ENCODE results near the gene GPR63.

Gene GPR63

DNA sequence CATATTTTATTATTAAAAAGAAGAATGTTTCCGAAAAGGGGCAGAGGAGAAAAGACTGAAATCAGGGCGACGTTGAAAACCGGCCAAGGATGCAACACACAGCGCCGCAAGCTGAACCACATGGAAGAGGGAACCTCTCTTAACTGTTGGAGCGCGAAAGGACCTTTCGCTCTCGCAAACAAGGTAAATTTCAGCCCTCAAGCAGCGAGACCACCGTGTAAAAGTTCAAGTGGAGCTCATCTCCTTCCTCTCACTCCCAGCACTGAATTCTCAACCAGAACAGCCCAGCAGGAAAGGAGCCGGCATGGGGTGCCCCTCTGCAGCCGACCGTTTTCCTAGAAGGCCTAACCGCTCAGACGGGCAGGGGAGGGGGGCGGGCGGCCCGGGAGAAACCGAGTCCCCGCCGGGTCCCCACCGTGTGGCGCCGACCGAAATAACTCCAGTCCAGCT, 621 bp downstream of the GPR63 start:
- no peak for DNase-seq (ENCODE audit: extremely low read depth, insufficient read length)
- no peaks in the 10 kb centered on the region for H3K36me3 ChIP-seq (ENCODE audit: control insufficient read depth, insufficient read depth, low read length)
- H3K4me3 ChIP-seq (replicated peaks; ENCODE audit: low read depth, low read length) = peak overlapping the region; percentile 91
- H3K27me3 ChIP-seq (replicated peaks; ENCODE audit: control insufficient read depth, insufficient read depth, low read length) = no peaks in the 10 kb centered on the region
- no peak for TF ChIP-seq CTCF (IDR thresholded peaks at IDR 0.05; ENCODE audit: insufficient read depth, low read length, poor library complexity, severe bottlenecking)

DNA sequence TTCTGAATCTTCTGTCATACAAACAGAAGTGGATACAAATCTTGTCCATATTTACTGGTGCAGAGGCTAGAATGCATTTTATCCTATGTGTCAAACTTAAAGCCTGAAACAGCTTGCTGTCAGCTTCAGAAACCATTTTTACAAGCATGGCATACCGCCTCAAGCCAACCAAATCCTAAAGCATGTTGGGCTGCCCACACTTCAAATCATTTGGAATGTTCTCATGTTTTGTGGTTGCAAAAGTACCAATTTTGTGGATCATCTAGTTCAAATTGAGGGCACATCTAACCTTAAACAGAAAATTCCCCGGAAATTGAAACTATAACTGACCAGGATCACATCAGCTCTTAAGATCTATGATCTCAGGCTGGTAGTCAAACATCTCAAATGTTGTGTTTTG, 3.2 kb downstream of the GPR63 start:
- no peak for DNase-seq (ENCODE audit: extremely low read depth, insufficient read length)
- Histone ChIP-seq H3K27me3 (replicated peaks; ENCODE audit: control insufficient read depth, insufficient read depth, low read length) (no peaks in the 10 kb centered on the region), H3K36me3 (ENCODE audit: control insufficient read depth, insufficient read depth, low read length) (no peaks in the 10 kb centered on the region), H3K4me3 (replicated peaks; ENCODE audit: low read depth, low read length) (no peak overlapping the region)
- TF ChIP-seq CTCF (IDR thresholded peaks at IDR 0.05; ENCODE audit: insufficient read depth, low read length, poor library complexity, severe bottlenecking) = no peak

GRCh38 chr6:96832780-96833179, 4.5 kb downstream of the GPR63 start:
- no peak for DNase-seq (ENCODE audit: extremely low read depth, insufficient read length)
- TF ChIP-seq CTCF (IDR thresholded peaks at IDR 0.05; ENCODE audit: insufficient read depth, low read length, poor library complexity, severe bottlenecking) = no peak
- H3K27me3 ChIP-seq (replicated peaks; ENCODE audit: control insufficient read depth, insufficient read depth, low read length) = no peaks in the 10 kb centered on the region
- H3K36me3 ChIP-seq (ENCODE audit: control insufficient read depth, insufficient read depth, low read length) = no peaks in the 10 kb centered on the region
- H3K4me3 ChIP-seq (replicated peaks; ENCODE audit: low read depth, low read length) = no peak overlapping the region

DNA sequence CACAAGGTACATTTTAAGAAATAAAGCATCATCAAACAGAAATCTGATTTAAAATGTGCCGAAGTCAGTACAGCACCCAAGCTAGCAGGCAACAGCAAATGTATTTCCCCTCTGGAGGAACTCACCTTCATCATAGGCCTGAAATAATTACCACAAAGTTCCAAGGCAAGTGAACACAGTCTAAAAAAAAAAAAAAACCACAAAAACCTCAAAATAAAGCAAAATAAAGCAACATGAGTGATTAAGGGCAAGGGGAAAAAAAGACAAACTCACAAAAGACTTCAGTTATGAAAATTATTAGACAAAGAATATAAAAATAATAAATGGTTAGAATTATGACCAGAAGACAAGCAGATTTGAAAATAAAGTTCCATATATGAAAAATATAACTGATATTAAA, 10.4 kb downstream of the GPR63 start:
- no peaks in the 10 kb centered on the region for H3K27me3 ChIP-seq (replicated peaks; ENCODE audit: control insufficient read depth, insufficient read depth, low read length)
- no peak overlapping the region for H3K4me3 ChIP-seq (replicated peaks; ENCODE audit: low read depth, low read length)
- DNase-seq (ENCODE audit: extremely low read depth, insufficient read length) = no peak
- TF ChIP-seq CTCF (IDR thresholded peaks at IDR 0.05; ENCODE audit: insufficient read depth, low read length, poor library complexity, severe bottlenecking) = no peak
- H3K36me3 ChIP-seq (ENCODE audit: control insufficient read depth, insufficient read depth, low read length) = no peaks in the 10 kb centered on the region

GRCh38 chr6:96823743-96824142, 13.5 kb downstream of the GPR63 start:
- no peak for TF ChIP-seq CTCF (IDR thresholded peaks at IDR 0.05; ENCODE audit: insufficient read depth, low read length, poor library complexity, severe bottlenecking)
- no peak overlapping the region for H3K4me3 ChIP-seq (replicated peaks; ENCODE audit: low read depth, low read length)
- DNase-seq (ENCODE audit: extremely low read depth, insufficient read length) = no peak
- H3K27me3 ChIP-seq (replicated peaks; ENCODE audit: control insufficient read depth, insufficient read depth, low read length) = no peaks in the 10 kb centered on the region
- H3K36me3 ChIP-seq (ENCODE audit: control insufficient read depth, insufficient read depth, low read length) = no peaks in the 10 kb centered on the region

DNA sequence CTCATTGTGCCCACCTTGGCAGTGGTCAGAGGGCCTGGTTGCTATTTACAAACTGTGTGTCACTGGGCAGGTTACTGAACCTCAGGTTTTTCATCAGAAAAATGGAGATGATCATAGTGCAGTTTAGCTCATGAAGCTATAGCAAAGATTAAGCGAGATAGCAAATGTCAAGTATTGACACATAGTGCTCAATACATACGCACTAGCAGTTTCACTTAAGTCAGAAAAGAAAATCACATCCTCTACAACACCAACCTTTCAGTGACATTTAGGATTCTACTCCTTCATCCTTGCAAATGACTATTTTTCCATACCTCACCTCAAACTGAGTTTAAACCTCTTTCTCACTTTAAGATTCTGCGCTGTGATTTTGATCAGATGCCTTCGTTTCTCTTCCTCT, 16.2 kb downstream of the GPR63 start:
- no peak for TF ChIP-seq CTCF (IDR thresholded peaks at IDR 0.05; ENCODE audit: insufficient read depth, low read length, poor library complexity, severe bottlenecking)
- no peak for DNase-seq (ENCODE audit: extremely low read depth, insufficient read length)
- no peaks in the 10 kb centered on the region for H3K36me3 ChIP-seq (ENCODE audit: control insufficient read depth, insufficient read depth, low read length)
- H3K27me3 ChIP-seq (replicated peaks; ENCODE audit: control insufficient read depth, insufficient read depth, low read length) = no peaks in the 10 kb centered on the region
- H3K4me3 ChIP-seq (replicated peaks; ENCODE audit: low read depth, low read length) = no peak overlapping the region
